ENCODE data around the gene WNK3. TPM values are rescaled to one million over a fixed set of nuclear protein-coding genes. Genes with fewer than 3 reads are reported as not detected.
A peak's percentile ranks its signal among the peaks of the same experiment; 100 is the strongest.
"Not testable (repeated sequence)": the region's sequence is repeated elsewhere in the genome, so short reads cannot be mapped to it uniquely, and the experiment has no call there.

Gene WNK3
- under 1 TPM; 0.29 to 0.68 (median 0.40) TPM for total RNA-seq
- 0.44 TPM for total RNA-seq (2013)
- 0.25 to 2.6 (median 0.85) reads per million in 29 experiments for total RNA-seq

- WGBS (ENCODE audit: insufficient coverage): 1% methylated on average over 33 of the region's 88 CpGs
- H3K27me3 ChIP-seq (replicated peaks in 1 of 2; ENCODE audit: control insufficient read depth in 2 of 2, extremely low read depth in 1 of 2, insufficient read depth in 2 of 2, low read length in 1 of 2): peaks cover 0 to 21% of the 10 kb centered on the region in 2 experiments
- peaks cover 0 to 18% of the 10 kb centered on the region in 2 experiments for H3K4me1 ChIP-seq (ENCODE audit: control insufficient read depth in 1 of 2, extremely low read depth in 1 of 2, insufficient read depth in 2 of 2, low read length in 2 of 2)
- DNase-seq (peak in 29 of 35 experiments; percentile 3 to 49 (median 16)), ATAC-seq (replicated peaks in 1 of 4) (peak; percentile 63 to 73 (median 69))
- ChIA-PET POLR2A (no interaction called here), CTCF (no interaction called here)
- H3K9me3 ChIP-seq: no peaks in the 10 kb centered on the region
- peaks cover 35 to 38% of the 10 kb centered on the region in 2 donors for H3K27me3 Mint-ChIP-seq
- H3K9me3 Mint-ChIP-seq: no peaks in the 10 kb centered on the region
- no peaks in the 10 kb centered on the region for H3K36me3 ChIP-seq (ENCODE audit: control insufficient read depth in 2 of 2, extremely low read depth in 1 of 2, insufficient read depth in 1 of 2, low read length in 1 of 2)
- H3K36me3 Mint-ChIP-seq: no peaks in the 10 kb centered on the region
- H3K27ac Mint-ChIP-seq: peak within 1 kb of the TSS in 1 of 2 donors; percentile 0
- H3K4me1 Mint-ChIP-seq: peaks cover 11 to 22% (median 19%) of the 10 kb centered on the region in 3 donors
- no peak within 1 kb of the TSS for H3K27ac ChIP-seq (ENCODE audit: low read length)
- H3K4me3 ChIP-seq (ENCODE audit: control insufficient read depth in 1 of 2, extremely low read depth in 1 of 2, low read length in 1 of 2): peak within 1 kb of the TSS; percentile 49 to 63
- peak within 1 kb of the TSS; percentile 73 to 87 (median 81) for H3K4me3 Mint-ChIP-seq
Observed at GRCh38 chrX:54357414-54358377, at the start of gene WNK3. TSS of gene WNK3 (minus strand) at chrX:54358046.

GRCh38 chrX:54407266-54407665 lies 49.4 kb upstream of the WNK3 start:
- Histone ChIP-seq H3K4me3 (ENCODE audit: control insufficient read depth in 1 of 2, extremely low read depth in 1 of 2, low read length in 1 of 2) (no peak overlapping the region), H3K9me3 (no peaks in the 10 kb centered on the region), H3K4me1 (ENCODE audit: control insufficient read depth in 1 of 2, extremely low read depth in 1 of 2, insufficient read depth in 2 of 2, low read length in 2 of 2) (peaks cover 0 to 4% of the 10 kb centered on the region in 2 experiments), H3K27me3 (replicated peaks in 1 of 2; ENCODE audit: control insufficient read depth in 2 of 2, extremely low read depth in 1 of 2, insufficient read depth in 2 of 2, low read length in 1 of 2) (peaks cover 0 to 5% of the 10 kb centered on the region in 2 experiments), H3K27ac (ENCODE audit: low read length) (no peak overlapping the region), H3K36me3 (ENCODE audit: control insufficient read depth in 2 of 2, extremely low read depth in 1 of 2, insufficient read depth in 1 of 2, low read length in 1 of 2) (no peaks in the 10 kb centered on the region)
- Mint-ChIP-seq H3K4me3 (no peak overlapping the region), H3K4me1 (peaks cover 8 to 13% (median 10%) of the 10 kb centered on the region in 3 donors), H3K36me3 (no peaks in the 10 kb centered on the region), H3K9me3 (no peaks in the 10 kb centered on the region), H3K27me3 (peaks cover 13 to 19% of the 10 kb centered on the region in 2 donors), H3K27ac (no peak overlapping the region)
- no peak for DNase-seq
- WGBS (ENCODE audit: insufficient coverage): 75% methylated on average over 1 of the region's 2 CpGs
- POLR2A ChIA-PET: no interaction called here
- ATAC-seq (replicated peaks in 1 of 4): no peak
- CTCF ChIA-PET: no interaction called here

GRCh38 chrX:54397113-54397512 lies 39.3 kb upstream of the WNK3 start:
- Mint-ChIP-seq H3K36me3 (no peaks in the 10 kb centered on the region), H3K4me3 (no peak overlapping the region), H3K9me3 (peaks cover 0 to 4% (median 0%) of the 10 kb centered on the region in 3 donors), H3K4me1 (no peaks in the 10 kb centered on the region), H3K27me3 (peaks cover 3 to 10% of the 10 kb centered on the region in 2 donors), H3K27ac (no peak overlapping the region)
- DNase-seq (no peak), ATAC-seq (replicated peaks in 1 of 4) (no peak)
- Histone ChIP-seq H3K4me1 (ENCODE audit: control insufficient read depth in 1 of 2, extremely low read depth in 1 of 2, insufficient read depth in 2 of 2, low read length in 2 of 2) (no peaks in the 10 kb centered on the region), H3K27me3 (replicated peaks in 1 of 2; ENCODE audit: control insufficient read depth in 2 of 2, extremely low read depth in 1 of 2, insufficient read depth in 2 of 2, low read length in 1 of 2) (no peaks in the 10 kb centered on the region), H3K36me3 (ENCODE audit: control insufficient read depth in 2 of 2, extremely low read depth in 1 of 2, insufficient read depth in 1 of 2, low read length in 1 of 2) (no peaks in the 10 kb centered on the region), H3K9me3 (no peaks in the 10 kb centered on the region), H3K4me3 (ENCODE audit: control insufficient read depth in 1 of 2, extremely low read depth in 1 of 2, low read length in 1 of 2) (no peak overlapping the region), H3K27ac (ENCODE audit: low read length) (no peak overlapping the region)
- POLR2A ChIA-PET: no interaction called here
- no CpG with 5 or more reads among the region's 1 CpG for WGBS (ENCODE audit: insufficient coverage)
- CTCF ChIA-PET: interaction anchor here in 1 of 2 donors (0.7 kb wide), 1 partner anchor 390 kb away, joined by 5 read pairs; no protein-coding TSS in a partner anchor

GRCh38 chrX:54386314-54386713 lies 28.5 kb upstream of the WNK3 start:
- H3K4me1 ChIP-seq (ENCODE audit: control insufficient read depth in 1 of 2, extremely low read depth in 1 of 2, insufficient read depth in 2 of 2, low read length in 2 of 2): no peaks in the 10 kb centered on the region
- Mint-ChIP-seq H3K27ac (no peak overlapping the region), H3K4me3 (no peak overlapping the region), H3K27me3 (no peaks in the 10 kb centered on the region), H3K9me3 (no peaks in the 10 kb centered on the region), H3K4me1 (no peaks in the 10 kb centered on the region), H3K36me3 (no peaks in the 10 kb centered on the region)
- CTCF ChIA-PET: interaction anchor here in 1 of 2 donors (0.5 kb wide), 1 partner anchor 328 kb away, joined by 5 read pairs; no protein-coding TSS in a partner anchor
- POLR2A ChIA-PET: interaction anchor here in 1 of 2 donors (0.7 to 0.8 kb wide), 2 partner anchors 10 to 98 kb away, joined by 3 to 8 read pairs; no protein-coding TSS in a partner anchor
- no peaks in the 10 kb centered on the region for H3K9me3 ChIP-seq
- DNase-seq: no peak
- no peak overlapping the region for H3K27ac ChIP-seq (ENCODE audit: low read length)
- WGBS (ENCODE audit: insufficient coverage): no CpG with 5 or more reads among the region's 1 CpG
- H3K27me3 ChIP-seq (replicated peaks in 1 of 2; ENCODE audit: control insufficient read depth in 2 of 2, extremely low read depth in 1 of 2, insufficient read depth in 2 of 2, low read length in 1 of 2): no peaks in the 10 kb centered on the region
- H3K4me3 ChIP-seq (ENCODE audit: control insufficient read depth in 1 of 2, extremely low read depth in 1 of 2, low read length in 1 of 2): no peak overlapping the region
- H3K36me3 ChIP-seq (ENCODE audit: control insufficient read depth in 2 of 2, extremely low read depth in 1 of 2, insufficient read depth in 1 of 2, low read length in 1 of 2): no peaks in the 10 kb centered on the region
- ATAC-seq (replicated peaks in 1 of 4): no peak

- H3K9me3 Mint-ChIP-seq; H3K9me3 ChIP-seq; H3K27me3 ChIP-seq (replicated peaks in 1 of 2; ENCODE audit: control insufficient read depth in 2 of 2, extremely low read depth in 1 of 2, insufficient read depth in 2 of 2, low read length in 1 of 2); POLR2A ChIA-PET; H3K4me3 ChIP-seq (ENCODE audit: control insufficient read depth in 1 of 2, extremely low read depth in 1 of 2, low read length in 1 of 2); H3K27me3 Mint-ChIP-seq; H3K36me3 Mint-ChIP-seq; DNase-seq; H3K36me3 ChIP-seq (ENCODE audit: control insufficient read depth in 2 of 2, extremely low read depth in 1 of 2, insufficient read depth in 1 of 2, low read length in 1 of 2); H3K27ac Mint-ChIP-seq; H3K4me1 Mint-ChIP-seq; H3K27ac ChIP-seq (ENCODE audit: low read length); H3K4me1 ChIP-seq (ENCODE audit: control insufficient read depth in 1 of 2, extremely low read depth in 1 of 2, insufficient read depth in 2 of 2, low read length in 2 of 2); ATAC-seq (replicated peaks in 1 of 4); H3K4me3 Mint-ChIP-seq: not testable (repeated sequence)
- 88% methylated on average over 3 of the region's 5 CpGs for WGBS (ENCODE audit: insufficient coverage)
- CTCF ChIA-PET: interaction anchor here in 1 of 2 donors (0.6 kb wide), 1 partner anchor 1307 kb away, joined by 3 read pairs; no protein-coding TSS in a partner anchor
Observed at GRCh38 chrX:54384661-54385060, 26.8 kb upstream of the WNK3 start.

GRCh38 chrX:54359408-54359807 lies 1.6 kb upstream of the WNK3 start:
- Histone ChIP-seq H3K9me3 (no peaks in the 10 kb centered on the region), H3K4me3 (ENCODE audit: control insufficient read depth in 1 of 2, extremely low read depth in 1 of 2, low read length in 1 of 2) (no peak overlapping the region), H3K36me3 (ENCODE audit: control insufficient read depth in 2 of 2, extremely low read depth in 1 of 2, insufficient read depth in 1 of 2, low read length in 1 of 2) (no peaks in the 10 kb centered on the region), H3K4me1 (ENCODE audit: control insufficient read depth in 1 of 2, extremely low read depth in 1 of 2, insufficient read depth in 2 of 2, low read length in 2 of 2) (peaks cover 0 to 18% of the 10 kb centered on the region in 2 experiments), H3K27ac (ENCODE audit: low read length) (no peak overlapping the region), H3K27me3 (replicated peaks in 1 of 2; ENCODE audit: control insufficient read depth in 2 of 2, extremely low read depth in 1 of 2, insufficient read depth in 2 of 2, low read length in 1 of 2) (peaks cover 0 to 21% of the 10 kb centered on the region in 2 experiments)
- H3K27me3 Mint-ChIP-seq: peaks cover 35 to 39% of the 10 kb centered on the region in 2 donors
- no peaks in the 10 kb centered on the region for H3K36me3 Mint-ChIP-seq
- H3K27ac Mint-ChIP-seq: no peak overlapping the region
- no peak for DNase-seq
- no CpG with 5 or more reads among the region's 4 CpGs for WGBS (ENCODE audit: insufficient coverage)
- POLR2A ChIA-PET: interaction anchor here (0.6 kb wide), 2 partner anchors 81 to 186 kb away, joined by 3 to 4 read pairs; partner anchors contain the start of gene TSR2 (in 1 of the 2)
- no peaks in the 10 kb centered on the region for H3K9me3 Mint-ChIP-seq
- CTCF ChIA-PET: interaction anchor here in 1 of 2 donors (0.5 kb wide), 1 partner anchor 14 kb away, joined by 3 read pairs; no protein-coding TSS in a partner anchor
- no peak for ATAC-seq (replicated peaks in 1 of 4)
- H3K4me3 Mint-ChIP-seq: peak overlapping the region; percentile 73 to 87 (median 81)
- H3K4me1 Mint-ChIP-seq: peaks cover 11 to 22% (median 19%) of the 10 kb centered on the region in 3 donors
